NCI-H2227 (cell line): ENCODE measurements around the gene CLSTN2.

Experiments
- DNase-seq: peaks from one replicate; lab custom pipeline; 2025; ENCODE audit not compliant: unreplicated experiment; lab: John Stamatoyannopoulos, UW

CLSTN2 gene

GRCh38 chr3:140143367-140144069, 208.5 kb downstream of the CLSTN2 start:
- peak; percentile 39 for DNase-seq

- no peak for DNase-seq
These were observed 210.5 kb downstream of the CLSTN2 start for GRCh38 chr3:140145528-140145927.

DNA sequence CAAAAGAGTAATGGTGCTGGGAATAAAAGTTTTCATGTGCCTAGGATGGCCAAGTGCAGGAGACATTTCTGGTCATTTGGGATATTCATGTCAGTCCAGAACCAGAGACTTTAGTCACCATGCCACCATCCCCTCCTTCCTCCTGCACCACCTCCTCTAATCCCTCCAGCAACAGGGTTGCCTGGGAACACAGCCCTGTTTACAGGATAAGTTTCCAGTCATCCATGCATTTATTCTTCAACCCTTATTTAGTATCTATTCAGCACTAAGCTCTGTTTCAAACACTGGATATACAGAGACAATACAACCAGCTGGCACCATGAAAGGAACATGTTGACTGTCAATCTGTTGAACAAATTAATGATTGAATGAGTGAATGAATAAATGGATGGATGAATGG, 211.7 kb downstream of the CLSTN2 start:
- no peak for DNase-seq

- no peak for DNase-seq
These were observed 213.0 kb downstream of the CLSTN2 start for GRCh38 chr3:140147965-140148490.

- no peak for DNase-seq
These were observed 213.9 kb downstream of the CLSTN2 start for GRCh38 chr3:140148824-140149390.

DNA sequence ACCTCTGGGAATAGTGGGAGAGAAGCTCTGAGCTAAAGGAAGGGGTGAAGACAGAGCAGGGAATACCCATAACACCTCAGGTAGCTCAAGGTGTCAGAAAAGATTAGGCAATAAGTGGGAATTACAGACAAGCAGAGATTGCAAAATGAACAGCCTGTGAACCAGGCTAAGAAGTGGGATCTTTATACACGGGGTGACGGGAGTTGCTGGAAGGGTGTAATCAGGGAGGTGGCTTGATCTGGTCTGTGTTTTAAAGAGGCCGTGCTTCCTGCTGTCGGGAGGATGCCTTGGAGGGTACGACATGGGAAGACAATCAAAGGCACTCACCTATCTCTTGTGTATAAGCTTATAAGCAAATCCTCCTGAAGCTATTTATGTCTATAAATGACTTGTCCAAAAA, 216.3 kb downstream of the CLSTN2 start:
- DNase-seq = no peak

GRCh38 chr3:140152851-140153639, 218.1 kb downstream of the CLSTN2 start:
- DNase-seq = no peak

- DNase-seq = no peak
These were observed 218.8 kb downstream of the CLSTN2 start for GRCh38 chr3:140153736-140154135.

- no peak for DNase-seq
These were observed 222.2 kb downstream of the CLSTN2 start for GRCh38 chr3:140157161-140157560.

DNA sequence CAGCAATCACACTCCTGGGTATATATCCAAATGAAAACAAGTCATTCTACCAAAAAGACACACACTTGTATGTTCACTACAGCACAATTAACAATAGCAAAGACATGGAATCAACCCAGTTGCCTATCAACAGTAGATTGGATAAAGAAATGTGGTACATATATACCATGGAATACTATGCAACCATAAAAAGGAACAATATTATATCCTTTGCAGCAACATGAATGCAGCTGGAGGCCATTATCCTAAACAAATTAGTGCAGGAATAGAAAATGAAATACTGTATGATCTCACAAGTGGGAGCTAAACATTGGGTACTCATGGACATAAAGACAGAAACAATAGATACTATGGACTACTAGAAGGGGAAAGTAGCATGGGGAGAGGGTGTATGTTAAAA, 224.7 kb downstream of the CLSTN2 start:
- no peak for DNase-seq

DNA sequence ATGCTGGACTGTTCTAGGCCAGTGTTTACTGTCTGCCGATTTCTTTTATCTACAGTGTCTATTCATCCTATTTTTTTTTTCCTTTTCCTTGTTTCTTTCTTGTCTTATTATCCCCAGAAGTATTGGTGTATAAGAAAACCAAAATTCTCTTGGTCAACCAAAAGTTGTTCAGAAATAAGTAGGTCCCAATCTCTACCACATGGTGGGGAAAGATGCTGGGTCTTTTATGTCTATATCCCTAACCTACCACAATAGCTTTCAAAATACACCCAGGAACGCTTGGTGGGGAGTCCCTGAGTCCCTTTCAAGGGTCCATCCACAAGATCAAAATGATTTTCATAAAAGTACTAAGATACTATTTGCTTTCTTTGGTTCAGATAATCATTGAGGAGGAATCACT, 225.6 kb downstream of the CLSTN2 start:
- DNase-seq = no peak

GRCh38 chr3:140162551-140162950, 227.6 kb downstream of the CLSTN2 start:
- no peak for DNase-seq

DNA sequence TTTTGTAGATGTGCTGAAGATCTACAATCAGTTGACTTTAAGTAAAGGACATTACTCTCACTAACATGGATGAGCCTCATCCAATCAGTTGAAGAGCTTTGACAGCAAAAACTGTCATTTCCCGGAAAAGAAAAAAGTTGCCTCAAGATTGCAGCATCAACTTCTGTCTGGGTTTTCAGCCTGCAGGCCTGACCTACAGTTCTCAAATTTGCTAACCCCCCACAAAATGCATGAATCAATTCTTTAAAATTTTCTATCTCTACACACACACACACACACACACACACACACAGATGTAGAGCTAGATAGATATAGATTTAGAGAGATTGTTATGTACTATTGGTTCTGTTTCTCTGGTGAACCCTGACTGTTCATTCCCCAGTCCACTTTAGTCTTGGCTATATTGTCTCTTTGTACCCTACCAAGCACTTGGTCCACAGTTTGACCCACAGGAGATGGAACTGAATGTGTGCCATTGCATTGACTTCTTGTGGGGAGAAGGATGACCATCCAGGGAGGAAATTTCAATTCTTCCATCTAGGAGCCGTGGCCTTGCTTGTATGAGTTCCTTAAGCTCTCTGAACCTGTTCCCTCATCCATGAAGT, 228.3 kb downstream of the CLSTN2 start:
- no peak for DNase-seq

DNA sequence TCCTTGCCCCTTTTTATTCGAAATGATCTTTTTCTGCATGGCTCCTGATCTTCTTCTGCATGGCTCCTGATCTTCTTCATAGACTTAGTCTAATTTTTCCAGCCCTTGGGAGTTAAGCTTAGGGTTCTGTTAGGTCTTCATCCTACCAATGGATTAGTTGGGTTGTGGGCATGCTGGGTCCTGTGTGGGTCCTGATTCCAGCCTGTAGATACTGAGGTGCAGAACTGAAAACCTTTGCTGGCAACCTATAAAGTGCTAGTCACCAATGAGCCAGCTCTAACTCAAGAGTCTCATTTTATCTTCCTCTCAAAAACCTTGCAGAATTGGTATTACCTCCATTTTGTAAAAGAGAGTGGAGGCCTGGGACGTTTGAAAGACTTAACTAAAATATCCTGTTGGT, 229.2 kb downstream of the CLSTN2 start:
- no peak for DNase-seq

DNA sequence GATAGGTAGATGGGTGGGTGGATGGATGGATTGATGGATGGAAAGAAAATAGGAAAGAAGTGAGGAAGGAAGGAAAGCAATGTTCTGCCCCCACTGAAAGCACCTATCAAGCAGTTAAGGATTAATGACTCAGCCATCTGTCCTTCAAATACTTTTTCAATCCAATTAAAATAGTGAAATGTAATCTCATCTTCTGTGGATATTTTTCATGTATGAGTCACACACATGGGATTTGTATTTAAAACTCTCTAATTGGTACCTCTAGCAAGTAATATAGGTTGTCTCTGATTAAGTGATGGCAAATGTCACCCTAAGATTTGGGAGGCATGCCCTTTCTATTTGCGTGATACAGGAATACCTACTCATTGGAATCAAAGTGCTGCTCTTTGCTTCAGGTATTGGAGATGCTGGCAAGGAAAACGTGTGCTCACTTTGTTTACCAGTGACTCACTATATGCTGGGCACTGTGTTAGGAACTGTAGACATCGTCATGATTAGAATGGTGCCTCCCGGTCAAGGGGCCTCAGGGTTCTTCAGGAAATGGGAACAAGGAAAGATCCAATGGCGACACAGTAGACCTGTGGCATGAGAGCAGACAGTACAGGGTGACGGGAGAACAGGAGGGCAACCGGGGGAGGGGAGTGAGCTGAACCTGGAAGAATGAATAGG, 230.1 kb downstream of the CLSTN2 start:
- no peak for DNase-seq

DNA sequence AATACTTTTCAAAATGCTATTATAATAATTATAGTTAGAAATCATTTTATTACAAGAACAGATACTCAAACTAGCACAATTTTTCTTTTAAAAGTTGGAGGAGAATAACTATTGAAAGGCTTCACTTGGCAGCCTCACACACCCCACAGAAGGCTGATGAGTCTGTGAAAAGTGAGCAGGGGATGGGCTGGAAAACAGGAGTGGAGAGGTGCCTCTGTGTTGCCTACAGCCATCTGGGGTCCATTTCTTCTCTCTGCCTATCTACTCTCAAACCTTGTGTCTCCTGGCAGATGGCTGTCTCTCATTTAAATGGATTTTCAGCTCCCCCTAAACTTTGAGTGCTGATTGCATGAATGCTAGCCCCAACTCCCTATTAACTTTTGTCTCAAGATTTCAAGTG, 230.8 kb downstream of the CLSTN2 start:
- DNase-seq = no peak

- no peak for DNase-seq
These were observed 232.0 kb downstream of the CLSTN2 start for GRCh38 chr3:140166861-140167599.

DNA sequence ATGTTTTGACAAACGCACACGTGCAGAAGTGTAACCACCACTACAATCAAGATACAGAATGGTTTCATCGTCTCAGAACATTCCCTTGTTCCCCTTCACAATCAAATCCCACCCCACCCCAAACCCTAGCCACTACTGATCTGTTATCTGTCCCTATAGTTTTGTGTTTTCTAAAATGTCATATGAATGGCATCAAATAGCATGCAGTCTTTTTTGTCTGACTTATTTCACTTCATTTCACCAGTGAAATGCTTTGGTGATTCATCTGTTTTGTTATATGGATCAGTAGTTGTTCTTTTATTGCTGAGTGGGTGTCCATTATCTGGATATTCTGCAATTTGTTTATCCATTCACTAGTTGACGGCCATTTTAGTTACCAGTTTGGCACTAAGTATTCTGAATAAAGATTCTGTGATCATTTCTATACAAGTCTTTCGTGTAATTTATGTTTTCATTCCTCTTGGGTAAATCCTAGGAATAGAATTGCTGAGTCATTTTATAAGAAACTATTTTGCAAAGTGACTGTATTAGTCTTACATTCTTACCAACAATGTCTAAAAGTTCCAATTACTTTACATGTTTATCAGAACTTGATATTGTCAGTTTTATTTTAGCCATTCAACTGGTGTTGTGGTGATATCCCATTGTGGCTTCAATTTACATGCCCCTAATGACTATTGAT, 232.8 kb downstream of the CLSTN2 start:
- DNase-seq = no peak

DNA sequence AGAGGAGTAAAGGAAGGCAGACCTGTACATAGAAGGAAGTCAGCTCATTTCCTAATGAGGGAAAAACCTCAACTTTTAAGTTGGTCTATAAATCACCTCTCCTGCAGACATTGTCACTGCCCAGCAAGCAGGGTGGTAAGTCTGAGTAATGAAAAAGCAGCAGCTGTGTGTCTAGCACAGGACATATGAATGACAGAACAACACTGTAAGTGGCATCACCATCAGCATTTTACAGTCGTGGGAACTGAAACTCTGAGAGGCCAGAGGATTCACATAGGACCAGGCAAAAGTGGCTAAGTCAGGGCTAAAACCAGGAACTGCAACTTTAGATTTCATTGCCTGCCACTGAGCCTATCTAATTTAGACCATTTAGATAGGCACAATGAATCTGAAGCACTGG, 235.6 kb downstream of the CLSTN2 start:
- no peak for DNase-seq

DNA sequence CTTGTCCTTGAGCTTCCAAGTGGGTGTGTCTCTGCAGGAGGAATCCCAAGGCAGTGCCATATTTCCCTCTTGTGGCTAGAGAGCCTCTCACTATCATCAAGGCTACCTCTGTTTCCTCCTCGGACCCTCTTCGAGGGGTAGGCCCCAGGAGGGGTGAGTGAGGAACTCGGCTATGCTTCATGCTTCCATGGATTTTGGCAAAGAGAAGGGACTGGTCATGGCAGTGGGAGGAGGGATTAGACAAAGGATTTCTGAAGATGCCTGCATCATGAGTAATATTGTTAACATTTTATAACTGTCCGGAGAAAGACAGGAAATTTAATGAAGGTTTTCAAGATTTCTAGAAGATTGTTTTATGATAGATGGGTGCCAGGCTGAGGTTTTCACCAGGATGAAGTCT, 241.5 kb downstream of the CLSTN2 start:
- DNase-seq = no peak
